Body of pancreas (tissue), 4 donors: ENCODE measurements around the gene AHR. TPM values are rescaled to one million over a fixed set of nuclear protein-coding genes. Genes with fewer than 3 reads are reported as not detected.

ENCODE experiments used
- ATAC-seq: fragments of 150-250 bp; one replicate; pipeline ENCODE4 v1.9.1; 2016
- DNase-seq, 4 donors: peaks; one replicate each; pipeline ENCODE4 v3.0.0-alpha.2; 2019
- H3K27ac ChIP-seq, 4 donors: fragments of 200-600 bp; sonication (generic); 1 replicate in 3 of 4; 2 replicates in 1 of 4; pipeline versions ENCODE4 v1.5.1 to v1.6.1; 2016 to 2019; ENCODE audit warnings: mild to moderate bottlenecking in 1 of 4, mixed read lengths in 1 of 4, moderate library complexity in 1 of 4
- H3K27me3 ChIP-seq, 2 donors: fragments of 200-600 bp; sonication (generic); one replicate each; pipeline ENCODE4 v1.6.0; 2016; ENCODE audit warnings: mild to moderate bottlenecking in 1 of 2
- H3K36me3 ChIP-seq, 2 donors: fragments of 200-600 bp; sonication (generic); replicated peaks in 1 of 2; 2 replicates each; pipeline ENCODE4 v1.5.1; 2016; ENCODE audit warnings: low read depth in 2 of 2; ENCODE audit not compliant: insufficient read depth in 1 of 2
- H3K4me1 ChIP-seq: fragments of 200-600 bp; sonication (generic); one replicate; pipeline ENCODE4 v1.6.0; 2016
- H3K4me3 ChIP-seq, 2 donors: fragments of 200-600 bp; sonication (generic); 1 replicate in 1 of 2; 2 replicates in 1 of 2; pipeline ENCODE4 v1.5.1; 2016 to 2019
- H3K9me3 ChIP-seq, 3 donors: fragments of 200-600 bp; sonication (generic); 1 replicate in 2 of 3; 2 replicates in 1 of 3; pipeline ENCODE4 v1.5.1; 2016
- CTCF ChIP-seq, 7 experiments: fragments of 450-650 bp in 4 of 7; fragments of 200-600 bp in 3 of 7; sonication (generic) in 3 of 7; IDR thresholded peaks; one replicate each; pipeline ENCODE4 v1.5.1; 2016 to 2019; ENCODE audit warnings: antibody characterized with exemption in 7 of 7
- POLR2A ChIP-seq, 3 donors: fragments of 450-650 bp; IDR thresholded peaks; one replicate each; pipeline ENCODE4 v1.6.1; 2016; ENCODE audit warnings: antibody characterized with exemption in 3 of 3, mild to moderate bottlenecking in 2 of 3
- WGBS, 2 donors: methylation state at CpG; one replicate each; pipeline ENCODE4 v1.1.5; 2017; 5-methylcytosine and 5-hydroxymethylcytosine counted together
- intact Hi-C: fragments of 100-400 bp; cut with DNase I; formaldehyde crosslinking; loops from one replicate; pipeline ENCODE4 v1.15.1; 2023
- total RNA-seq, 2 donors: library from RNA; depleted of rRNA; stranded (reverse); fragments of >200 nt; gene quantifications; one replicate each; pipeline ENCODE4 v1.1.0, GENCODE V29; 2016

The AHR gene
- 10 to 100 TPM; 29.7 to 42.0 TPM for total RNA-seq

GRCh38 chr7:17298102-17298839, at the start of gene AHR:
AHR (plus strand) TSS chr7:17298652; CDS start chr7:17299265, 613 bp downstream.
- DNase-seq, result peak; percentile 95 to 96 (median 96)
- peak; percentile 94 for ATAC-seq
- WGBS, 2 donors, result 2 to 5% methylated on average over 12 to 43 of the region's 46 CpGs
- intact Hi-C loops, result no loop called here
- H3K4me3 ChIP-seq, result peak within 1 kb of the TSS; percentile 84 to 94
- H3K27ac ChIP-seq, result peak within 1 kb of the TSS; percentile 92 to 99 (median 96)
- H3K4me1 ChIP-seq, result peaks cover 11% of the 10 kb centered on the region
- peaks cover 0 to 4% (median 0%) of the 10 kb centered on the region in 3 donors for H3K9me3 ChIP-seq
- no peaks in the 10 kb centered on the region for H3K36me3 ChIP-seq
- TF ChIP-seq POLR2A (IDR thresholded peaks at IDR 0.05), result peak; percentile 89 to 96 (median 94)
- no peak for TF ChIP-seq CTCF (IDR thresholded peaks at IDR 0.05)
- H3K27me3 ChIP-seq, result no peaks in the 10 kb centered on the region

GRCh38 chr7:17253885-17254284, 44.6 kb upstream of the AHR start:
- DNase-seq, result no peak
- no peaks in the 10 kb centered on the region for H3K9me3 ChIP-seq
- H3K36me3 ChIP-seq, result no peaks in the 10 kb centered on the region
- 80 to 85% methylated on average over 3 of the region's 3 CpGs for WGBS, 2 donors
- TF ChIP-seq POLR2A (IDR thresholded peaks at IDR 0.05) (no peak), CTCF (IDR thresholded peaks at IDR 0.05) (no peak)
- peaks cover 6% of the 10 kb centered on the region for H3K4me1 ChIP-seq
- no peak overlapping the region for H3K4me3 ChIP-seq
- H3K27ac ChIP-seq, result no peak overlapping the region
- intact Hi-C loops, result no loop called here
- no peaks in the 10 kb centered on the region for H3K27me3 ChIP-seq
- no peak for ATAC-seq

GRCh38 chr7:17255926-17256325, 42.5 kb upstream of the AHR start:
- no peak for ATAC-seq
- Histone ChIP-seq H3K27ac (no peak overlapping the region), H3K4me3 (no peak overlapping the region), H3K4me1 (no peaks in the 10 kb centered on the region), H3K9me3 (no peaks in the 10 kb centered on the region), H3K36me3 (no peaks in the 10 kb centered on the region), H3K27me3 (no peaks in the 10 kb centered on the region)
- intact Hi-C loops, result no loop called here
- no peak for DNase-seq
- TF ChIP-seq CTCF (IDR thresholded peaks at IDR 0.05) (no peak), POLR2A (IDR thresholded peaks at IDR 0.05) (no peak)
- 78 to 88% methylated on average over 1 of the region's 1 CpG for WGBS, 2 donors

- no peak for ATAC-seq
- no peak for DNase-seq
- Histone ChIP-seq H3K4me1 (no peaks in the 10 kb centered on the region), H3K27me3 (no peaks in the 10 kb centered on the region), H3K4me3 (no peak overlapping the region), H3K36me3 (no peaks in the 10 kb centered on the region), H3K27ac (no peak overlapping the region), H3K9me3 (no peaks in the 10 kb centered on the region)
- intact Hi-C loops, result no loop called here
- 50 to 57% methylated on average over 2 of the region's 2 CpGs for WGBS, 2 donors
- TF ChIP-seq CTCF (IDR thresholded peaks at IDR 0.05), result no peak
- TF ChIP-seq POLR2A (IDR thresholded peaks at IDR 0.05), result no peak
These were observed 42.1 kb upstream of the AHR start for GRCh38 chr7:17256375-17256774.

- no peaks in the 10 kb centered on the region for H3K36me3 ChIP-seq
- TF ChIP-seq CTCF (IDR thresholded peaks at IDR 0.05) (no peak), POLR2A (IDR thresholded peaks at IDR 0.05) (no peak)
- no peak for DNase-seq
- H3K9me3 ChIP-seq, result peaks cover 0 to 13% (median 0%) of the 10 kb centered on the region in 3 donors
- H3K4me3 ChIP-seq, result no peak overlapping the region
- intact Hi-C loops, result no loop called here
- ATAC-seq, result no peak
- H3K4me1 ChIP-seq, result no peaks in the 10 kb centered on the region
- H3K27ac ChIP-seq, result no peak overlapping the region
- no peaks in the 10 kb centered on the region for H3K27me3 ChIP-seq
These were observed 31.9 kb upstream of the AHR start for GRCh38 chr7:17266565-17266964.
